NB4 (cell line): Measurements from ENCODE around the gene PRKAB1.

Experiments
- MAX ChIP-seq: IDR thresholded peaks from 2 replicates; pipeline ENCODE4 v1.6.1; 2011; ENCODE audit warnings: low read depth, low read length
- POLR2A ChIP-seq: IDR thresholded peaks from 2 replicates; pipeline ENCODE4 v1.6.1; 2011; ENCODE audit warnings: mild to moderate bottlenecking; ENCODE audit not compliant: insufficient read length; ENCODE audit errors: extremely low read depth
- TF ChIP-seq, protein P1 (sequence below): IDR thresholded peaks from one replicate; pipeline ENCODE4 v1.5.1; 2012; ENCODE audit warnings: low read depth, low read length

GRCh38 chr12:119673634-119674033 is 5.7 kb downstream of the PRKAB1 start:
- TF ChIP-seq POLR2A (no peak), MAX (no peak)
- TF ChIP-seq, protein P1, sequence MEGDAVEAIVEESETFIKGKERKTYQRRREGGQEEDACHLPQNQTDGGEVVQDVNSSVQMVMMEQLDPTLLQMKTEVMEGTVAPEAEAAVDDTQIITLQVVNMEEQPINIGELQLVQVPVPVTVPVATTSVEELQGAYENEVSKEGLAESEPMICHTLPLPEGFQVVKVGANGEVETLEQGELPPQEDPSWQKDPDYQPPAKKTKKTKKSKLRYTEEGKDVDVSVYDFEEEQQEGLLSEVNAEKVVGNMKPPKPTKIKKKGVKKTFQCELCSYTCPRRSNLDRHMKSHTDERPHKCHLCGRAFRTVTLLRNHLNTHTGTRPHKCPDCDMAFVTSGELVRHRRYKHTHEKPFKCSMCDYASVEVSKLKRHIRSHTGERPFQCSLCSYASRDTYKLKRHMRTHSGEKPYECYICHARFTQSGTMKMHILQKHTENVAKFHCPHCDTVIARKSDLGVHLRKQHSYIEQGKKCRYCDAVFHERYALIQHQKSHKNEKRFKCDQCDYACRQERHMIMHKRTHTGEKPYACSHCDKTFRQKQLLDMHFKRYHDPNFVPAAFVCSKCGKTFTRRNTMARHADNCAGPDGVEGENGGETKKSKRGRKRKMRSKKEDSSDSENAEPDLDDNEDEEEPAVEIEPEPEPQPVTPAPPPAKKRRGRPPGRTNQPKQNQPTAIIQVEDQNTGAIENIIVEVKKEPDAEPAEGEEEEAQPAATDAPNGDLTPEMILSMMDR = no peak
